Measurements from ENCODE around the gene DACT3.
A peak's percentile ranks its signal among the peaks of the same experiment; 100 is the strongest.

The DACT3 gene

GRCh38 chr19:46607448-46607841, 53.5 kb downstream of the DACT3 start:
- Mint-ChIP-seq H3K4me1 (peaks cover 81% of the 10 kb centered on the region), H3K27me3 (no peaks in the 10 kb centered on the region), H3K9me3 (no peaks in the 10 kb centered on the region), H3K27ac (no peak overlapping the region), H3K4me3 (no peak overlapping the region), H3K36me3 (peaks cover 67% of the 10 kb centered on the region)
- CTCF ChIA-PET = interaction anchor here (2.0 kb wide), 2 partner anchors 10 to 55 kb away, joined by 6 to 7 read pairs; no protein-coding TSS in a partner anchor
- DNase-seq = peak; percentile 19

GRCh38 chr19:46606681-46607447, 54.1 kb downstream of the DACT3 start:
- peaks cover 81% of the 10 kb centered on the region for H3K4me1 Mint-ChIP-seq
- H3K27ac Mint-ChIP-seq = peak overlapping the region; percentile 45

GRCh38 chr19:46606019-46606418, 55.0 kb downstream of the DACT3 start:
- peaks cover 72% of the 10 kb centered on the region for H3K4me1 Mint-ChIP-seq
- CTCF ChIA-PET = interaction anchor here (1.5 to 2.0 kb wide), 4 partner anchors 8 to 56 kb away, joined by 4 to 7 read pairs (median 5); no protein-coding TSS in a partner anchor
- H3K4me3 Mint-ChIP-seq = no peak overlapping the region
- DNase-seq = no peak
- H3K36me3 Mint-ChIP-seq = peaks cover 69% of the 10 kb centered on the region
- peak overlapping the region; percentile 2 for H3K27ac Mint-ChIP-seq
- peaks cover under 1% of the 10 kb centered on the region for H3K27me3 Mint-ChIP-seq
- H3K9me3 Mint-ChIP-seq = no peaks in the 10 kb centered on the region

More at GRCh38 chr19:46606681-46607447, 54.1 kb downstream of the DACT3 start:
- Mint-ChIP-seq H3K4me3 (no peak overlapping the region), H3K9me3 (no peaks in the 10 kb centered on the region), H3K27me3 (no peaks in the 10 kb centered on the region), H3K36me3 (peaks cover 71% of the 10 kb centered on the region)
- CTCF ChIA-PET = interaction anchor here (0.6 to 2.0 kb wide), 4 partner anchors 10 to 78 kb away, joined by 3 to 7 read pairs (median 5); no protein-coding TSS in a partner anchor
- no peak for DNase-seq

GRCh38 chr19:46605356-46605821, 55.6 kb downstream of the DACT3 start:
- DNase-seq = peak; percentile 17
- H3K4me1 Mint-ChIP-seq = peaks cover 69% of the 10 kb centered on the region
- H3K4me3 Mint-ChIP-seq = no peak overlapping the region
- H3K9me3 Mint-ChIP-seq = no peaks in the 10 kb centered on the region
- CTCF ChIA-PET = interaction anchor here (1.8 to 2.0 kb wide), 3 partner anchors 9 to 57 kb away, joined by 4 to 7 read pairs (median 6); no protein-coding TSS in a partner anchor
- peaks cover 7% of the 10 kb centered on the region for H3K27me3 Mint-ChIP-seq
- no peak overlapping the region for H3K27ac Mint-ChIP-seq
- peaks cover 64% of the 10 kb centered on the region for H3K36me3 Mint-ChIP-seq

GRCh38 chr19:46604781-46605355, 56.1 kb downstream of the DACT3 start:
- DNase-seq = no peak
- Mint-ChIP-seq H3K36me3 (peaks cover 62% of the 10 kb centered on the region), H3K9me3 (peaks cover under 1% of the 10 kb centered on the region), H3K4me3 (no peak overlapping the region), H3K4me1 (peaks cover 69% of the 10 kb centered on the region), H3K27ac (no peak overlapping the region), H3K27me3 (peaks cover 12% of the 10 kb centered on the region)
- CTCF ChIA-PET = interaction anchor here (1.8 kb wide), 1 partner anchor 9 kb away, joined by 4 read pairs; no protein-coding TSS in a partner anchor

GRCh38 chr19:46603752-46604231, 57.2 kb downstream of the DACT3 start:
- peaks cover 19% of the 10 kb centered on the region for H3K27me3 Mint-ChIP-seq
- H3K9me3 Mint-ChIP-seq = peaks cover 7% of the 10 kb centered on the region
- peak overlapping the region; percentile 100 for H3K4me3 Mint-ChIP-seq
- peaks cover 55% of the 10 kb centered on the region for H3K36me3 Mint-ChIP-seq
- DNase-seq = peak; percentile 16
- peaks cover 63% of the 10 kb centered on the region for H3K4me1 Mint-ChIP-seq
- CTCF ChIA-PET = interaction anchor here (0.7 to 3.9 kb wide), 2 partner anchors 9 to 150 kb away, joined by 3 to 33 read pairs; no protein-coding TSS in a partner anchor
- peak overlapping the region; percentile 100 for H3K27ac Mint-ChIP-seq

GRCh38 chr19:46603195-46603637, 57.8 kb downstream of the DACT3 start:
- peak overlapping the region; percentile 100 for H3K27ac Mint-ChIP-seq
- H3K9me3 Mint-ChIP-seq = peaks cover 13% of the 10 kb centered on the region
- CTCF ChIA-PET = interaction anchor here (0.7 to 3.9 kb wide), 3 partner anchors 10 to 151 kb away, joined by 3 to 33 read pairs (median 4); no protein-coding TSS in a partner anchor
- H3K4me1 Mint-ChIP-seq = peaks cover 62% of the 10 kb centered on the region
- peaks cover 23% of the 10 kb centered on the region for H3K27me3 Mint-ChIP-seq
- H3K4me3 Mint-ChIP-seq = peak overlapping the region; percentile 100
- DNase-seq = no peak
- peaks cover 57% of the 10 kb centered on the region for H3K36me3 Mint-ChIP-seq

GRCh38 chr19:46602392-46603194, 58.4 kb downstream of the DACT3 start:
- Mint-ChIP-seq H3K9me3 (peaks cover 18% of the 10 kb centered on the region), H3K27ac (peak overlapping the region; percentile 100), H3K4me3 (peak overlapping the region; percentile 100), H3K4me1 (peaks cover 55% of the 10 kb centered on the region), H3K36me3 (peaks cover 53% of the 10 kb centered on the region), H3K27me3 (peaks cover 28% of the 10 kb centered on the region)
- CTCF ChIA-PET = interaction anchor here (0.9 to 3.9 kb wide), 2 partner anchors 10 to 80 kb away, joined by 4 to 33 read pairs; no protein-coding TSS in a partner anchor
- DNase-seq = peak; percentile 51

GRCh38 chr19:46601318-46602224, 59.4 kb downstream of the DACT3 start, which contains the start of gene CALM3:
Gene CALM3 (plus strand): TSS chr19:46601330. CDS start chr19:46601435, 105 bp downstream.
- H3K27me3 Mint-ChIP-seq = peaks cover 28% of the 10 kb centered on the region
- peak within 1 kb of the TSS; percentile 100 for H3K4me3 Mint-ChIP-seq
- H3K4me1 Mint-ChIP-seq = peaks cover 54% of the 10 kb centered on the region
- DNase-seq = peak; percentile 36
- CTCF ChIA-PET = interaction anchor here (1.1 to 3.9 kb wide), 5 partner anchors 11 to 85 kb away, joined by 3 to 33 read pairs (median 5); partner anchors contain the start of gene DACT3
- peak within 1 kb of the TSS; percentile 100 for H3K27ac Mint-ChIP-seq
- H3K36me3 Mint-ChIP-seq = peaks cover 44% of the 10 kb centered on the region
- H3K9me3 Mint-ChIP-seq = peaks cover 19% of the 10 kb centered on the region

GRCh38 chr19:46600384-46601317, 60.3 kb downstream of the DACT3 start:
- CTCF ChIA-PET = interaction anchor here (0.5 to 3.9 kb wide), 7 partner anchors 12 to 338 kb away, joined by 3 to 33 read pairs (median 5); partner anchors contain the start of gene DACT3
- H3K27ac Mint-ChIP-seq = peak overlapping the region; percentile 100
- H3K4me3 Mint-ChIP-seq = peak overlapping the region; percentile 100
- H3K36me3 Mint-ChIP-seq = peaks cover 36% of the 10 kb centered on the region
- DNase-seq = peak; percentile 97
- H3K4me1 Mint-ChIP-seq = peaks cover 47% of the 10 kb centered on the region
- H3K9me3 Mint-ChIP-seq = peaks cover 19% of the 10 kb centered on the region
- peaks cover 34% of the 10 kb centered on the region for H3K27me3 Mint-ChIP-seq

GRCh38 chr19:46599716-46600373, 61.1 kb downstream of the DACT3 start:
- Mint-ChIP-seq H3K4me1 (peaks cover 43% of the 10 kb centered on the region), H3K27ac (peak overlapping the region; percentile 100), H3K36me3 (peaks cover 35% of the 10 kb centered on the region), H3K9me3 (peaks cover 19% of the 10 kb centered on the region), H3K27me3 (peaks cover 36% of the 10 kb centered on the region), H3K4me3 (peak overlapping the region; percentile 100)
- CTCF ChIA-PET = interaction anchor here (1.2 to 3.9 kb wide), 4 partner anchors 13 to 62 kb away, joined by 3 to 33 read pairs (median 6); partner anchors contain the start of gene DACT3
- no peak for DNase-seq

Data from activated naive CD4-positive, alpha-beta T cell treated with anti-CD3 and anti-CD28 coated beads, Interleukin-2, amount 10 ng/mL, durations not matched to agents 7 days and 5 days (primary cell).